Gastroesophageal sphincter (tissue), 4 donors: ENCODE data around the gene SDC1. TPM values are rescaled to one million over a fixed set of nuclear protein-coding genes. Genes with fewer than 3 reads are reported as not detected.

Experiments used
- ATAC-seq: fragments of 150-250 bp; one replicate; pipeline ENCODE4 v1.9.1; 2016; ENCODE audit warnings: mild to moderate bottlenecking, moderate library complexity
- H3K27ac ChIP-seq, 4 donors: fragments of 200-600 bp; sonication (generic) in 3 of 4; 1 replicate in 3 of 4; 2 replicates in 1 of 4; pipeline ENCODE4 v1.5.1; 2016 to 2019
- H3K27me3 ChIP-seq: fragments of 200-600 bp; sonication (generic); one replicate; pipeline ENCODE4 v1.5.1; 2019
- H3K36me3 ChIP-seq, 2 donors: fragments of 200-600 bp; sonication (generic); one replicate each; pipeline ENCODE4 v1.5.1; 2019; ENCODE audit warnings: control low read depth in 1 of 2
- H3K4me1 ChIP-seq, 3 donors: fragments of 200-600 bp; sonication (generic); 1 replicate in 2 of 3; 2 replicates in 1 of 3; pipeline ENCODE4 v1.5.1; 2016 to 2019; ENCODE audit warnings: control low read depth in 2 of 3
- H3K4me3 ChIP-seq, 2 donors: fragments of 200-600 bp; sonication (generic); one replicate each; pipeline ENCODE4 v1.5.1; 2019; ENCODE audit warnings: mild to moderate bottlenecking in 1 of 2, moderate library complexity in 1 of 2
- H3K9me3 ChIP-seq, 3 donors: fragments of 200-600 bp; sonication (generic); one replicate each; pipeline ENCODE4 v1.5.1; 2017 to 2019; ENCODE audit warnings: control low read depth in 2 of 3
- CTCF ChIP-seq, 4 experiments: fragments of 200-600 bp in 2 of 4; fragments of 450-650 bp in 2 of 4; sonication (generic) in 1 of 4; IDR thresholded peaks; one replicate each; pipeline ENCODE4 v1.5.1; 2017 to 2019; ENCODE audit warnings: antibody characterized with exemption in 4 of 4, mild to moderate bottlenecking in 2 of 4, moderate library complexity in 2 of 4
- EP300 ChIP-seq: sonication (generic); formaldehyde crosslinking; IDR thresholded peaks from one replicate; pipeline ENCODE4 v1.6.1; 2017; ENCODE audit warnings: antibody characterized with exemption, mild to moderate bottlenecking
- POLR2A ChIP-seq, 2 donors: fragments of 450-650 bp; IDR thresholded peaks; one replicate each; pipeline ENCODE4 v1.6.1; 2017; ENCODE audit warnings: antibody characterized with exemption in 2 of 2, mild to moderate bottlenecking in 2 of 2, moderate library complexity in 1 of 2
- POLR2AphosphoS5 ChIP-seq: sonication (generic); formaldehyde crosslinking; IDR thresholded peaks from one replicate; pipeline ENCODE4 v1.6.1; 2017; ENCODE audit warnings: antibody characterized with exemption
- WGBS, 2 donors: methylation state at CpG; one replicate each; pipeline ENCODE4 v1.1.5; 2018; ENCODE audit warnings: low coverage in 1 of 2; 5-methylcytosine and 5-hydroxymethylcytosine counted together
- total RNA-seq, 4 donors: library from RNA; depleted of rRNA; stranded (reverse); fragments of >200 nt; gene quantifications; one replicate each; pipeline ENCODE4 v1.1.0, GENCODE V29; 2016

The SDC1 gene
- total RNA-seq, 4 donors from 2014 or later: 1.1 to 29.5 (median 1.8) TPM

- ATAC-seq: no peak
- no CpG with 5 or more reads among the region's 16 CpGs for WGBS, 2 donors
- no peak overlapping the region for H3K4me3 ChIP-seq
- H3K4me1 ChIP-seq: no peaks in the 10 kb centered on the region
- no peaks in the 10 kb centered on the region for H3K27me3 ChIP-seq
- no peak overlapping the region for H3K27ac ChIP-seq
- TF ChIP-seq EP300 (no peak), CTCF (IDR thresholded peaks at IDR 0.05) (no peak), POLR2A (IDR thresholded peaks at IDR 0.05) (no peak), POLR2AphosphoS5 (no peak)
- H3K36me3 ChIP-seq: no peaks in the 10 kb centered on the region
- no peaks in the 10 kb centered on the region for H3K9me3 ChIP-seq
Measured at GRCh38 chr2:20212871-20213503, 11.9 kb downstream of the SDC1 start.

GRCh38 chr2:20212459-20212870 lies 12.5 kb downstream of the SDC1 start:
- no peaks in the 10 kb centered on the region for H3K9me3 ChIP-seq
- H3K36me3 ChIP-seq: no peaks in the 10 kb centered on the region
- H3K4me1 ChIP-seq: no peaks in the 10 kb centered on the region
- no peak overlapping the region for H3K4me3 ChIP-seq
- no peaks in the 10 kb centered on the region for H3K27me3 ChIP-seq
- 100% methylated on average over 2 of the region's 11 CpGs; no CpG with 5 or more reads in 1 of the 2 donors for WGBS, 2 donors
- TF ChIP-seq CTCF (IDR thresholded peaks at IDR 0.05): no peak
- TF ChIP-seq EP300: no peak
- no peak for TF ChIP-seq POLR2A (IDR thresholded peaks at IDR 0.05)
- TF ChIP-seq POLR2AphosphoS5: no peak
- H3K27ac ChIP-seq: no peak overlapping the region
- ATAC-seq: no peak

GRCh38 chr2:20211860-20212458 lies 13.0 kb downstream of the SDC1 start:
- H3K27ac ChIP-seq: no peak overlapping the region
- H3K9me3 ChIP-seq: no peaks in the 10 kb centered on the region
- ATAC-seq: no peak
- H3K36me3 ChIP-seq: no peaks in the 10 kb centered on the region
- H3K4me1 ChIP-seq: no peaks in the 10 kb centered on the region
- no peak overlapping the region for H3K4me3 ChIP-seq
- no peak for TF ChIP-seq EP300
- no peak for TF ChIP-seq POLR2AphosphoS5
- TF ChIP-seq POLR2A (IDR thresholded peaks at IDR 0.05): no peak
- no peak for TF ChIP-seq CTCF (IDR thresholded peaks at IDR 0.05)
- 70 to 85% methylated on average over 2 to 4 of the region's 14 CpGs for WGBS, 2 donors
- H3K27me3 ChIP-seq: no peaks in the 10 kb centered on the region

- Histone ChIP-seq H3K4me1 (no peaks in the 10 kb centered on the region), H3K27ac (no peak overlapping the region), H3K36me3 (no peaks in the 10 kb centered on the region), H3K9me3 (no peaks in the 10 kb centered on the region), H3K4me3 (no peak overlapping the region), H3K27me3 (no peaks in the 10 kb centered on the region)
- TF ChIP-seq POLR2AphosphoS5: no peak
- TF ChIP-seq POLR2A (IDR thresholded peaks at IDR 0.05): no peak
- TF ChIP-seq EP300: no peak
- no peak for TF ChIP-seq CTCF (IDR thresholded peaks at IDR 0.05)
- ATAC-seq: no peak
- WGBS, 2 donors: no CpG with 5 or more reads among the region's 12 CpGs
Measured at GRCh38 chr2:20211420-20211819, 13.5 kb downstream of the SDC1 start.

GRCh38 chr2:20210462-20210861 lies 14.5 kb downstream of the SDC1 start:
- no peak for ATAC-seq
- Histone ChIP-seq H3K27ac (no peak overlapping the region), H3K9me3 (no peaks in the 10 kb centered on the region), H3K4me1 (no peaks in the 10 kb centered on the region), H3K27me3 (no peaks in the 10 kb centered on the region), H3K4me3 (no peak overlapping the region), H3K36me3 (no peaks in the 10 kb centered on the region)
- TF ChIP-seq POLR2A (IDR thresholded peaks at IDR 0.05) (no peak), EP300 (no peak), POLR2AphosphoS5 (no peak), CTCF (IDR thresholded peaks at IDR 0.05) (no peak)
- WGBS, 2 donors: no CpG with 5 or more reads among the region's 8 CpGs
